Measurements from ENCODE around the gene EZH2. TPM values are rescaled to one million over a fixed set of nuclear protein-coding genes. Genes with fewer than 3 reads are reported as not detected.

Gene EZH2
- total RNA-seq, 8 experiments from 2014 or later: 2.1 to 61.4 (median 17.1) TPM

GRCh38 chr7:148866362-148866761 lies 17.7 kb downstream of the EZH2 start:
- Histone ChIP-seq H3K4me1 (replicated peaks in 1 of 2) (peaks cover 0 to 2% of the 10 kb centered on the region in 2 donors), H3K27ac (no peak overlapping the region), H3K4me3 (no peak overlapping the region)
- 60 to 100% (median 87%) methylated on average over 2 to 3 of the region's 6 CpGs; no CpG with 5 or more reads in 4 of the 10 experiments for WGBS, 10 experiments
- ATAC-seq (replicated peaks in 6 of 8): no peak
- in situ Hi-C loops (cut with MboI; ENCODE audit: low pct_unique_long_range_greater_than_20kb in 2 of 9, low sequenced_read_pairs in 9 of 9, unreplicated experiment in 9 of 9): no loop called here

DNA sequence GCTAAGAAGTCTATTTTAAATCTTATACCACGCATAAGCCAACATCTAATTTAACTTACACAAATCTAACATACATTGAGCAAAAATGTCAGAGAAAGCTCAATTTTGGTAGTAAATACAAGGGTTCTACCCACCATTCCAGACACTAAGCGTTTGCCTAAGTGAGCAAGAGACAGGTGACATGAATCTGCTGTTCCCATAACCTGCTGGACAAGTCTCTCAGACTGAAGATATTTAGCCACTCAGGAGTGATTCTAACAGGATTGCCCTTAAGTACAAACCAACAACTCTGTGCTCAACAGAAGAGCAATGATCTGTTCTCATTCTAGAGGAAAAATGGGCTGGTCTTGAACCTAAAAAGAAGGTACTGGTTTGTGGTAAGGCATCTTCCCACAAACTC lies 18.8 kb downstream of the EZH2 start:
- Histone ChIP-seq H3K4me3 (no peak overlapping the region), H3K4me1 (replicated peaks in 1 of 2) (peaks cover 0 to 2% of the 10 kb centered on the region in 2 donors), H3K27ac (no peak overlapping the region)
- in situ Hi-C loops (cut with MboI; ENCODE audit: low pct_unique_long_range_greater_than_20kb in 2 of 9, low sequenced_read_pairs in 9 of 9, unreplicated experiment in 9 of 9): no loop called here
- 70 to 100% (median 100%) methylated on average over 1 to 2 of the region's 2 CpGs; no CpG with 5 or more reads in 1 of the 10 experiments for WGBS, 10 experiments
- ATAC-seq (replicated peaks in 6 of 8): no peak

DNA sequence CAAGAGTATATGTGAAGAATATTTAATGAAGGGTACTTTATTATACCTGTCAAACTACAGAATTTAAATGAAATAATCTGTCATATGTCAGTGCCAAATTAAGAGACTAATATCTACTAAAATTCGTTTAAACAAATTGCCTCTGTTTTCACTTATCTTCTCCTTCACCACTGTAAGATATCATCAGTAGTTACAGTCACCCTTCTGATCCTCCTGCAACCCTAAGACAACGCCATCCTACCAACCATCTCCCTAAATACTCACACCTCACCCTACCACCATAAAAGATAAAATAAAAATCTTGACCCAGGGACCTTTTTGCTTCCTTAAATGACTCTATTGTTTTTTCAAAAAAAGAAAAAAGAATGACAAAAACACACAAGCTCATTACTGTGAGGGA lies 20.8 kb downstream of the EZH2 start:
- Histone ChIP-seq H3K4me1 (replicated peaks in 1 of 2) (peaks cover 0 to 2% of the 10 kb centered on the region in 2 donors), H3K4me3 (no peak overlapping the region), H3K27ac (no peak overlapping the region)
- in situ Hi-C loops (cut with MboI; ENCODE audit: low pct_unique_long_range_greater_than_20kb in 2 of 9, low sequenced_read_pairs in 9 of 9, unreplicated experiment in 9 of 9): no loop called here
- ATAC-seq (replicated peaks in 6 of 8): no peak
- 50 to 100% (median 63%) methylated on average over 1 to 2 of the region's 2 CpGs; no CpG with 5 or more reads in 2 of the 10 experiments for WGBS, 10 experiments

DNA sequence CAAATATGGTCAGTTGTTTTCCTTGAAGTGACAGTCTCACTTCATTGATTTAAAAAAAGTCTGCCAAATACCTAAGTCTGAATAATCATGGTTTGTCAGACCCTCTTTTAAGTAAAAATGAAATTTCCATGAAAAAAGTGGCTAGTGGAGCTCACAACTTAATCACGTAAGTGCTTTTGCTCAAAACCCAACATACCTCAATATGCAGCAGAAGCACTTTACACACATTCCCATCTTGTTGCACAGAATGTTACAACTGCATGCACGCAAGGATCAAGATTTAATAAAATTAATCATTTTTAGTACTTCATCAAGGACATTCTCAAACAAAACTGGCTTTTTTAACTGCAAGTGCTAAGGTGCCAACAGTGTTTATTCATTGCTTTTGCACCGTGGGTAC lies 21.6 kb downstream of the EZH2 start:
- 0 to 100% (median 80%) methylated on average over 1 to 3 of the region's 3 CpGs for WGBS, 10 experiments
- Histone ChIP-seq H3K4me3 (no peak overlapping the region), H3K4me1 (replicated peaks in 1 of 2) (peaks cover 0 to 2% of the 10 kb centered on the region in 2 donors), H3K27ac (no peak overlapping the region)
- in situ Hi-C loops (cut with MboI; ENCODE audit: low pct_unique_long_range_greater_than_20kb in 2 of 9, low sequenced_read_pairs in 9 of 9, unreplicated experiment in 9 of 9): no loop called here
- ATAC-seq (replicated peaks in 6 of 8): no peak

DNA sequence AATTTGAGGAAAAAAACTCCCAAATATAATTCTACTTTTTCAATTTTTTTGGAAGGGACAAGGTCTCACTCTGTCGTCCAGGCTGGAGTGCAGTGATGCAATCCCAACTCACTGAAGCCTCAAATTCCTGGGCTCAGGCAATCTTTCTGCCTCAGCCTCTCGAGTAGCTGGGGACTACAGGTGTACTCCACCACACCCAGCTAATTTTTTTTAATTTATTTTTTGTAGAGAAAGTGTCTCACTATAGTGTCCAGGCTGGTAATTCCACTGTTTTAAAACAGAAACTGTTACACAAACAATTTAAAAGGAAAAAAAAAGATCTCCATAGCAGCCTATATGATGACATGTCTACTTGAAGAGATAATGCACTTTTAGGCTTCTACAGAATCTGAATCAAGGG lies 25.6 kb downstream of the EZH2 start:
- Histone ChIP-seq H3K4me1 (replicated peaks in 1 of 2) (peaks cover 2 to 7% of the 10 kb centered on the region in 2 donors), H3K4me3 (no peak overlapping the region), H3K27ac (no peak overlapping the region)
- 83 to 100% (median 100%) methylated on average over 1 to 2 of the region's 2 CpGs; no CpG with 5 or more reads in 3 of the 10 experiments for WGBS, 10 experiments
- in situ Hi-C loops (cut with MboI; ENCODE audit: low pct_unique_long_range_greater_than_20kb in 2 of 9, low sequenced_read_pairs in 9 of 9, unreplicated experiment in 9 of 9): no loop called here
- no peak for ATAC-seq (replicated peaks in 6 of 8)

- WGBS, 10 experiments: 80 to 100% (median 90%) methylated on average over 1 to 5 of the region's 5 CpGs; no CpG with 5 or more reads in 1 of the 10 experiments
- H3K4me3 ChIP-seq: no peak overlapping the region
- ATAC-seq (replicated peaks in 6 of 8): no peak
- in situ Hi-C loops (cut with MboI; ENCODE audit: low pct_unique_long_range_greater_than_20kb in 2 of 9, low sequenced_read_pairs in 9 of 9, unreplicated experiment in 9 of 9): no loop called here
- no peak overlapping the region for H3K27ac ChIP-seq
- H3K4me1 ChIP-seq (replicated peaks in 1 of 2): peaks cover 0 to 7% of the 10 kb centered on the region in 2 donors
Observed at GRCh38 chr7:148856891-148857290, 27.2 kb downstream of the EZH2 start.

DNA sequence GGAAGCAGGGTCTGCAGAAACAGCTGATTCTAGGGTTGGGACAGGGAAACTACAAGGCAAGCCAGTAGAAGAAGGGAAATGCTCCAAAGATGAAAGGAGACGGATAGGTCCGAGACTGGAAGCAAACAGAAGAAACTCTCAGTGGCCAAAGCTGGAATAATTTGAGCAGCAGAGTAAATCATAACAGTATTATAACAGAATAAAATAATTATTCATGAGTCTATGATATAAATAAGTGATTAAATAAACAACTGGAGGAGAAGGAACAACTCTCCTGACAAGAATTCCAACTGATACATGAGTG lies 27.6 kb downstream of the EZH2 start:
- in situ Hi-C loops (cut with MboI; ENCODE audit: low pct_unique_long_range_greater_than_20kb in 2 of 9, low sequenced_read_pairs in 9 of 9, unreplicated experiment in 9 of 9): no loop called here
- WGBS, 10 experiments: 88 to 100% (median 96%) methylated on average over 2 of the region's 2 CpGs; no CpG with 5 or more reads in 6 of the 10 experiments
- Histone ChIP-seq H3K4me3 (no peak overlapping the region), H3K27ac (no peak overlapping the region), H3K4me1 (replicated peaks in 1 of 2) (peaks cover 0 to 7% of the 10 kb centered on the region in 2 donors)
- ATAC-seq (replicated peaks in 6 of 8): peak in 2 of 8 experiments; percentile 18 to 46

DNA sequence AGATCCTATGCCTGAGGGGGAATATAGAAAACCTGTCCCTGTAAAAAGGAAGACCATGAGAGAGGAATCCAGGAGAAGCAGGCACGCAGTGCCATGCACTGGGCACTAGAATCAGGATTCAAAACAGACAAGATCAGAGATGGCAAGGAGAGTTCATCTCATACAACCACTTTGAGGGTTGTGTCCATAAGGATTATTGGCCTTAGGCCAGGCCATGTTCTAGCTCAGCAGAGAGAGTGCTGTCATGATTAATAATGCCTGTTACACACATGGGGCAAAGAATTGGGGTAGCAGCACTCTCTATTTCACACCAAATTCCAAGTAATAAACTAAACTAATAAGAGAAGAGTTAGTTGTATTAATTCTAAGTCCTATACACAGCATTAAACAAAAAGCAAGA lies 29.1 kb downstream of the EZH2 start:
- H3K4me1 ChIP-seq (replicated peaks in 1 of 2): peaks cover 0 to 7% of the 10 kb centered on the region in 2 donors
- 62 to 100% (median 100%) methylated on average over 1 of the region's 1 CpG; no CpG with 5 or more reads in 3 of the 10 experiments for WGBS, 10 experiments
- no peak for ATAC-seq (replicated peaks in 6 of 8)
- no peak overlapping the region for H3K27ac ChIP-seq
- in situ Hi-C loops (cut with MboI; ENCODE audit: low pct_unique_long_range_greater_than_20kb in 2 of 9, low sequenced_read_pairs in 9 of 9, unreplicated experiment in 9 of 9): no loop called here
- H3K4me3 ChIP-seq: no peak overlapping the region

- peaks cover 9 to 17% of the 10 kb centered on the region in 2 donors for H3K4me1 ChIP-seq (replicated peaks in 1 of 2)
- no peak for ATAC-seq (replicated peaks in 6 of 8)
- H3K4me3 ChIP-seq: no peak overlapping the region
- 43 to 100% methylated on average over 1 of the region's 1 CpG; no CpG with 5 or more reads in 8 of the 10 experiments for WGBS, 10 experiments
- in situ Hi-C loops (cut with MboI; ENCODE audit: low pct_unique_long_range_greater_than_20kb in 2 of 9, low sequenced_read_pairs in 9 of 9, unreplicated experiment in 9 of 9): no loop called here
- H3K27ac ChIP-seq: no peak overlapping the region
Observed at GRCh38 chr7:148852272-148852671, 31.8 kb downstream of the EZH2 start.

- no peak overlapping the region for H3K4me3 ChIP-seq
- no peak overlapping the region for H3K27ac ChIP-seq
- in situ Hi-C loops (cut with MboI; ENCODE audit: low pct_unique_long_range_greater_than_20kb in 2 of 9, low sequenced_read_pairs in 9 of 9, unreplicated experiment in 9 of 9): no loop called here
- no peak for ATAC-seq (replicated peaks in 6 of 8)
- H3K4me1 ChIP-seq (replicated peaks in 1 of 2): peaks cover 9 to 13% of the 10 kb centered on the region in 2 donors
- WGBS, 10 experiments: 86 to 100% (median 100%) methylated on average over 1 to 5 of the region's 5 CpGs; no CpG with 5 or more reads in 1 of the 10 experiments
Observed at GRCh38 chr7:148850564-148850963, 33.5 kb downstream of the EZH2 start.

DNA sequence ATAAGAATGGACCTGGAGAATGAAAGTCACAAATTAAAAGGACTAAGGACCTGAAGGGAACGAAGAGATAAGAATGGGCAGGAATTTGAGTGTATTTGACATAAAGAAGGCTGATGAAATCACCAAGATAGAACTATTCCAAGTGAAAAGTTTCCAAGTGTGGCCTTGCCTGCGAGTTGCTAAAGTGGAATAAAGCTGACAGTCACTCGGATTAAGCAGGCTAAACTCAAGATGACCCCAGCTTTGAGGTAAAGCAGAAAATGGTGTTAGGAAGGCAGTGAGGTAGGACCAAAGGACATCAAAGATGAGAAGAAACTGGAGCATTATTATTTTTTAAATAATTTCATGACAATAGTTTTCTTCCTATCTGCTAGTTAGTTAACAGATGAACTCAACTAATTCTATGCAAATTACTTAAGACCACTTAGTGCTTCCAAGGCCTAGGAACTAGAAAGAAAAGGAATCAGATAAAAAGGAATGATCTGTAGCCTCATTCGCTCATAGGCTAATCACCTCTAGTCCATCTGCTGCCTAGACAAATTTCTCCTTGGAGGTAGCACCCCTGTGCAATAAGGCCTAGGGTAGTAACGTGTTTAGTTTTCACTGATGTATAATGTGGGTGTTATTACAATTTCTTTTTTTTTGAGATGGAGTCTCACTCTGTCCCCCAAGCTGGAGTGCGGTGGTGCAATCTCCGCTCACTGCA lies 34.5 kb downstream of the EZH2 start:
- no peak overlapping the region for H3K27ac ChIP-seq
- peak in 1 of 8 experiments; percentile 12 for ATAC-seq (replicated peaks in 6 of 8)
- H3K4me1 ChIP-seq (replicated peaks in 1 of 2): peaks cover 9 to 18% of the 10 kb centered on the region in 2 donors
- in situ Hi-C loops (cut with MboI; ENCODE audit: low pct_unique_long_range_greater_than_20kb in 2 of 9, low sequenced_read_pairs in 9 of 9, unreplicated experiment in 9 of 9): no loop called here
- 20 to 82% (median 59%) methylated on average over 1 to 6 of the region's 7 CpGs; no CpG with 5 or more reads in 1 of the 10 experiments for WGBS, 10 experiments
- H3K4me3 ChIP-seq: no peak overlapping the region

GRCh38 chr7:148847815-148848734 lies 36.0 kb downstream of the EZH2 start:
- WGBS, 10 experiments: 32 to 91% (median 80%) methylated on average over 1 to 9 of the region's 9 CpGs
- in situ Hi-C loops (cut with MboI; ENCODE audit: low pct_unique_long_range_greater_than_20kb in 2 of 9, low sequenced_read_pairs in 9 of 9, unreplicated experiment in 9 of 9): no loop called here
- Histone ChIP-seq H3K4me3 (no peak overlapping the region), H3K4me1 (replicated peaks in 1 of 2) (peaks cover 9 to 18% of the 10 kb centered on the region in 2 donors), H3K27ac (no peak overlapping the region)
- peak in 1 of 8 experiments; percentile 81 for ATAC-seq (replicated peaks in 6 of 8)

- in situ Hi-C loops (cut with MboI; ENCODE audit: low pct_unique_long_range_greater_than_20kb in 2 of 9, low sequenced_read_pairs in 9 of 9, unreplicated experiment in 9 of 9): no loop called here
Observed at GRCh38 chr7:148838905-148839304, 45.2 kb downstream of the EZH2 start.

More at GRCh38 chr7:148838905-148839304, 45.2 kb downstream of the EZH2 start:
- Histone ChIP-seq H3K4me3 (no peak overlapping the region), H3K4me1 (replicated peaks in 1 of 2) (no peaks in the 10 kb centered on the region), H3K27ac (no peak overlapping the region)
- ATAC-seq (replicated peaks in 6 of 8): no peak
- 80 to 100% (median 100%) methylated on average over 1 of the region's 2 CpGs; no CpG with 5 or more reads in 7 of the 10 experiments for WGBS, 10 experiments
